Measurements from ENCODE around the gene PIKFYVE. TPM values are rescaled to one million over a fixed set of nuclear protein-coding genes. Genes with fewer than 3 reads are reported as not detected.

Gene PIKFYVE
- total RNA-seq, 1 experiment from 2014 or later: 27.2 TPM

GRCh38 chr2:208297961-208298360 is 31.9 kb downstream of the PIKFYVE start:
- no peaks in the 10 kb centered on the region for H4K20me1 ChIP-seq (ENCODE audit: control insufficient read depth, insufficient read depth, insufficient read length)
- H2BK5ac ChIP-seq (ENCODE audit: insufficient read length, low read length): no peak overlapping the region
- no peak overlapping the region for H2BK20ac ChIP-seq (ENCODE audit: low read depth, low read length, poor library complexity, severe bottlenecking)
- H2BK120ac ChIP-seq (ENCODE audit: low read depth, low read length, poor library complexity, severe bottlenecking): no peak overlapping the region
- H3K18ac ChIP-seq (ENCODE audit: insufficient read length, low read depth, low read length): no peak overlapping the region
- no peak overlapping the region for H2BK15ac ChIP-seq (ENCODE audit: low read depth, low read length)
- no peak overlapping the region for H3K27ac ChIP-seq (ENCODE audit: insufficient read length, low read depth, low read length)
- no peak overlapping the region for H3K4me3 Mint-ChIP-seq
- H3K23ac ChIP-seq (ENCODE audit: insufficient read length, low read depth, low read length): no peak overlapping the region
- no peak overlapping the region for H3K9ac ChIP-seq (ENCODE audit: extremely low read depth, insufficient read length, low read length)
- peaks cover 2% of the 10 kb centered on the region for H3K79me1 ChIP-seq (ENCODE audit: insufficient read depth, low read depth, low read length, poor library complexity, severe bottlenecking)
- H2AK5ac ChIP-seq (ENCODE audit: insufficient read length, low read length): no peak overlapping the region
- no peak overlapping the region for H3K4ac ChIP-seq (ENCODE audit: low read depth, low read length)
- H3K56ac ChIP-seq (ENCODE audit: insufficient read length, low read depth, low read length): no peak overlapping the region
- no peak overlapping the region for H3K14ac ChIP-seq (ENCODE audit: insufficient read depth, low read length)
- H4K8ac ChIP-seq (replicated peaks; ENCODE audit: insufficient read length, low read depth, low read length): no peak overlapping the region
- no peaks in the 10 kb centered on the region for H3K4me1 Mint-ChIP-seq
- no CpG with 5 or more reads among the region's 1 CpG for WGBS (ENCODE audit: extremely low coverage, insufficient read length, low lambda C conversion rate)
- H3K9me3 Mint-ChIP-seq: no peaks in the 10 kb centered on the region
- no peak overlapping the region for H2AFZ ChIP-seq (ENCODE audit: low read length)
- no peak overlapping the region for H3T11ph ChIP-seq (ENCODE audit: low read length)
- H3K23me2 ChIP-seq (ENCODE audit: insufficient read length, low read depth, low read length, poor library complexity, severe bottlenecking): no peaks in the 10 kb centered on the region
- no peaks in the 10 kb centered on the region for H3K27me3 Mint-ChIP-seq (ENCODE audit: low read depth)
- H3K36me3 Mint-ChIP-seq (ENCODE audit: insufficient read depth in 1 of 3, low read depth in 3 of 3): peaks cover 8 to 65% (median 44%) of the 10 kb centered on the region in 3 experiments; a peak in 6 of 7 replicates
- no peaks in the 10 kb centered on the region for H3K27me3 ChIP-seq (ENCODE audit: insufficient read depth, low read length)
- no peak overlapping the region for H3K4me2 ChIP-seq (ENCODE audit: insufficient read depth, insufficient read length, low read length)
- H3K9me3 ChIP-seq (ENCODE audit: control insufficient read depth, low read depth, low read length): no peaks in the 10 kb centered on the region
- H3K79me2 ChIP-seq (ENCODE audit: insufficient read depth, low read length): no peaks in the 10 kb centered on the region
- H3K27ac Mint-ChIP-seq: no peak overlapping the region
- no peak for DNase-seq
- no peak overlapping the region for H4K91ac ChIP-seq (ENCODE audit: insufficient read length, low read depth, low read length)
- no peak for TF ChIP-seq CTCF (conservative IDR thresholded peaks at IDR 0.05)
- H3K4me1 ChIP-seq (ENCODE audit: insufficient read depth, low read length): no peaks in the 10 kb centered on the region
- no peak overlapping the region for H4K5ac ChIP-seq (ENCODE audit: insufficient read length, low read depth, low read length)
- H2BK12ac ChIP-seq (ENCODE audit: insufficient read length, low read depth, low read length): no peak overlapping the region
